ENCODE data around the gene SNAI1.

Gene SNAI1

DNA sequence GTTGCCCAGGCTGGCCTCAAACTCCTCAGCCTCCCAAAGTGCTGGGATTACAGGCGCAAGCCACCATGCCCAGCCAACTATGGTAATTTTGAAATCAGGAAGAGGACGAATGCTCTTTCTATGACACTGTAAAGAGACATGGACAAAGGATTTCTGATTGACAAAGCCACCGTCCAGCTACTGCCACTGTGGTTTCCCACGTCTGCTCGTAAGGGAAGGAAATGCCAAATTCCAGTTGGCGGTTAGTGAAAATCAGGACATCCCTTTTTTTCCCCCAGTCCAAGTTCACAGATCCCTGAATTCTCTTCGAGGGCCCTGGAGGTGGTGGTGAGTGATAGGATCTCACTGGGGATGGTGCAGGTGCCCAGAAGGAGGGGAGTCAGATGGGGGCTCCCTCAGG is 31.2 kb downstream of the SNAI1 start:
- DNase-seq (ENCODE audit: low spot score), result no peak

DNA sequence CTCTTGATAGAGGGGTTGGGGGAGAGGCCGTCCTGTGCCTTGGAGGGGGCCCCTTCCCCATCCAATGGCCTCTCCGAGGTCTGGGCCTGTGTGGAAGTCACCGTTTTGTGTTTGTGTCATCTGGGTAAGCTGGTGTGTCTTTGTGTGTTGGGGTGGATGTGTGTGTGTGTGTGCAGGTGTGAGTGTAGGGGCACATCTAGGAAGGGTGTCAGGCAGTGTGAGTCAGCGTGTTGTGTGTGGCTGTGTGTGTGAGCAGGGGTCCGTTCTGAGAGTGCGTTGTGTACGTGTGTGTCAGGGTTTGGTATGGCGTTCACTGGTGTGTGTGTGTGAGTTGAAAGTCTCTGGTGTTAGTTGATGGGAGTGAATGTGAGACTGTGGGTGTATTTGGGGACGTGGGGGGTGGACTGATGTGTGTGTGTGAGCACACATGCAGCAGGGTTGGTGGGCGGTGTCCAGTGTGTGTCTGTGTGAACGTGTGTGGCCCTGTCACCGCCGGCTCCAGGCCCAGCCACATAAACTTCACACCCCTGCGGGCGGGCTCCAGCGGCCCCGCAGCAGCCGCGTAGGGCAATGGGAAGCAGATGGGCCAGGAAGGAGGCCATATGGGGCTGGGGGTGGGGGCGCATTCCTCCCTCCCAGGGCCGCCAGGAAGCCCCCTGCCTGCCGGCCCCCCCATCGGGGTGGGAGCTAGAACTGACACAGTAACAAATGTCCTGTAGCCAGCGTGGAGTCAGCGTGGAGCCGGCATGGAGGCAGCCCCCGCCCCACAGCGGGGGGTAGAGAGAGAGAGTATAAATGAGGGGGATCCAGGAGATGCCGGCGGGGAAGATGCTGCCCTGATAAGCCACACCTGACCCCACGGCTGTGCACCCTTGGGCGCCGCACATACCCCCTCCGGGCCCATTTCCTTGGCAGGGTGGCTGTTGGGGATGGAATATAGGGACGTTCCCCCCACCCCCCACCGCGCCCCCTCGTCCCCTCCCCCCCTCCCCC is 32.1 kb downstream of the SNAI1 start:
- no peak for DNase-seq (ENCODE audit: low spot score)

GRCh38 chr20:50015636-50015992 is 32.8 kb downstream of the SNAI1 start:
- no peak for DNase-seq (ENCODE audit: low spot score)

DNA sequence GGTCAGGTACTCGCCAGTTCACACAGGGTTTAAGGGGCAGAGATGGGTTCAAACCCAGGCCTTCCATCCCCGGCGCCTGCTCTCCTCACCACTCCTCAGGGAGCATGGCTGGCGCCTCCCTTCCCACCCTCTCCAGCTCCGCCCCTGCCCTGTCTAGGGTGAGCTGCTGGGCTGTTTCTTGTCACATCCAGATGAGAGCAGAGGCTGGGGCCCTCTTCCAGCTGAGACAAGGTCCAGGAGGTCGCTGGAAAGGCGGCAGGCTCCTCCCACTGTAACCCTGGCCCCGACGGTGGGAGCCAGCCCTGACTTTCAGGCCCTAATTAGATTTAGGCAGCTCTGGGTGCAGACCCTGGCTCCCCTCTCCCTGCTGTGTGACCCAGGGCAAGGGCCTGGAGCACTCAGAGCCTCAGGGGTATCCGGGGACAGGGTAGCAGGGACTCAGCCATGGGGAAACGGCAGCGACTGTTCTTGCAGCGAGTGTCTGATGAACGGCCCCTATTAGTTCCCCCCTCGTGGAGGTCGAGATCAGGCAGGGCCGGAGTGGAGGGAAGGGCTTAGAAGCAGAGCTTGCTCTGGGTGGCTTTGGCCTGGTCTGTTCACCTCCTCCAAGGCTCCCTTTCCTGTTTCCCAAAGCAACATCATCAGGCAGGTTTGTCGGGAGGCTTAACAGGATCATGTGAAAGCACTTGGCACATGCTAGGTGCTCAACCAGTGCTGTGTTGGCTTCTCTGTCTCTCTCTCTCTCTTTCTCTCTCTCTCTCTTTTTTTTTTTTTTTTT is 33.4 kb downstream of the SNAI1 start:
- DNase-seq (ENCODE audit: low spot score), result peak; percentile 68

GRCh38 chr20:50017160-50017559 is 34.4 kb downstream of the SNAI1 start:
- DNase-seq (ENCODE audit: low spot score), result no peak

DNA sequence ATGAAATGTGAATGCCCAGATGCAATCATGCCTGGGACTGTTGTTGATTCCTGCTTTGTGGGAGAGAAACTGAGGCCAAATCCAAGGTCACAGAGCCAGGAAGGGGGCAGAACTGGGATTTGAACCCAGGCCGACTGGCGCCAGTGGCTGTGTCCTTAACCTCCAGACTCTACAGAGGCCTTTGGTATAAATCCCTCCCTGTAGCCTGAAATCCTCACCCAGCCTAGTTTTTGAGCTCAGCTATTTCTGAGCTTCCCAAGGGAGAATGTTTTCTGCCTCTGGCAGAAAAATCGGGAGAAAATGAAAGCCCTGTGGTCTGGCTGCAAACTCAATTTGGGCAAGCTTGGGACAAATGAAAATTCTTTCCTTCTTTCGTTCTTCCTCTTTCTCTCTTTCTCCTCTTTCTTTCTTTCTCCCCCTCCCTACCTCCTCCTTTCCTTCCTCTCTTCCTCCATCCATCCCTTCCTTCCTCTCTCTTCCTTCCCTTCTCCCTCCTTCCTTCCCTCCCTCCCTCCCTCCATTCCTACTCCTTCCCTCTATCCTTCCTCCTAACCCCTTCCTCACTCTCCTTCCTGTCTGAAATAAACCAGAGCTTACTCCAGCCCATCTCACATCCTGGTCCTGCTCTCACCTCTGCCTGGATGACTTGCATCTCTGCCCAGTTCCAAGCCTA is 34.9 kb downstream of the SNAI1 start:
- DNase-seq (ENCODE audit: low spot score), result no peak

DNA sequence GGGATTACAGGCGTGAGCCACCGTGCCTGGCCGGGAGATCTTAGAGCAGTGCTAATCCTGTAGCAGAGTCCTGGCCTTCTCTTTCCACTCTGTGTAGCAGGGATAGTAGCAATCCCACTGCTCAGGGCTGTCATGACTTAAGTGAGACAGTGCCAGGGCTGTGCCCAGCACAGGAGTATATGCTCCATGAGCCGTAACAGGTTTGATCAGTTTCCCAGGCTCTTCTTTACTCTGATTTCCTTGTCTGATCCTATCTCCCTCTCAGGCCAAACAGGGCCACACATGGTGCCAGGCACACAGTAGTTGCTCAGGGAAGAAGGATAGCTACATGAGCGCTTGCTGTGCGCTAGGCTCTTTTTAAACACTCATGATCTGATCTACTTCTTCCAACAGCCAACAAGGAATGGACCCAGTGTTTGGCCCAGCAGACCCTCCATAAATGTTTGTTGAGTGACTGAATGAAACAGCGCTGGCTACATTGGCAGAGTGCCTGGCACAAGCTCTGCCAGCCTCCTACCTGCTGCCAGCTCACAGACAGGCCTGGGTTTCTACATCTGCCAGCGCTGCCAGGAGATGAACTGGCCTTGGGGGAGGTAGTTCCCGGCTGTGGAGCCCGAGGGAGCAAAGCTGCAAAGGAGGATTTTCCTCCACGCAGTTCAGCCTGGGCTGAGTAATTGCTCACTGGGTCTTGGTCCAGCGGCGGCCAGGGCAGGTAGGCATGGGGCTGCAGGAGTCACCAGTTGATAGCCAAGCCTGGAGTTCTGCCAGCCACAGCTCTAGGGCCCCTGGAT is 36.9 kb downstream of the SNAI1 start:
- DNase-seq (ENCODE audit: low spot score), result no peak

DNA sequence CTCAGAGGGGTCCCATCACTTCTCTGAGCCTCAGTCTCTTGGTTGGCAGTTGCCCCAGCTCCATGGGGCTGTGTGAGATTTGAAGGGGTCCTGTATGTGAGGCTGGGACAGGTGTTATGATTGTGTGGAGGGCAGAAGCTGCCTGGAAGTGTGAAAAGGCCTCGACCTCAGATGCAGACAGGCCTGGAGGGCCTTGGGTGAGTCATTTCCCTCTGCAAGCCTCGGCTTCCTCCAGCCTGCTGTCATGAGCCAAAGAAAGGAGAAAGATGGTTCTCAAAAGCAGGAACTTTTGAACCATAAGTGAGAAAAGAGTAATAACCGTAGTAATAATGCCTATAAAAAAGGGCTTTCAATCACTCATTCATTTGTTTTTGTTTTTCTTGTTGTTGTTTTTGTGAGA is 37.5 kb downstream of the SNAI1 start:
- DNase-seq (ENCODE audit: low spot score), result no peak

- no peak for DNase-seq (ENCODE audit: low spot score)
Measured at GRCh38 chr20:50022676-50023075, 39.9 kb downstream of the SNAI1 start.

DNA sequence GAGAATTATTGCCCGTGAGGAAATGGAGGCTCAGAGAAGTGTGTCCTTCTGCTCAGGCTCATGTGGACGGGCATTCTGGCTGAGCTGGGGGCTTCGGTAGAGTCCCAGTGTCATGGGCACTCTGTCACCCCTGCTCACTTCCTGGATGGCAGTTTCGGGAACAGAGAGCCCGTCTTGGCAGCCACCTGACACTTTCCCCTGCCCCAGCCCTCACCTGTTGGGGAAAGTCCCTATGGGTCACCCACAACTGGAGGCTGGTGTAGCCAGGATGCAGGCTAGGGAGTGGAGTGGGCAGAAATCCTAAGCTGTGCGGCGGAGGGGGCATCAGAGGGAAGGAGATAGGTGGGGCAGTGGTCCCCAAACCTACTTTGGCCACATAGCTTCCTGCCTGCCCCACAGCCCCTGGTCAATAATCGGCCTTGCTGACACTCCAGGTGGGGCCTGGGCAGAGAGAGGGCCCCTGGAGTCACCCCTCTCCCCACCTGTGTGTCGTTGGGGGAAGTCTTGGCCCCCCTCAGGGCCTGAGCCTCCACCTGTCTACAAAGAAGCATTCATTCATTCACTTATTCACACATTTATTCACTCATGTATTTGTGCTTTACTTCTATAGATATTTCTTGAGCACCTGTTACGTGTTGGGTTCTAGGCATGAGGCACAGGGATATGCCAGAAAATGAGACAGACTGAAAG is 40.5 kb downstream of the SNAI1 start:
- no peak for DNase-seq (ENCODE audit: low spot score)

DNA sequence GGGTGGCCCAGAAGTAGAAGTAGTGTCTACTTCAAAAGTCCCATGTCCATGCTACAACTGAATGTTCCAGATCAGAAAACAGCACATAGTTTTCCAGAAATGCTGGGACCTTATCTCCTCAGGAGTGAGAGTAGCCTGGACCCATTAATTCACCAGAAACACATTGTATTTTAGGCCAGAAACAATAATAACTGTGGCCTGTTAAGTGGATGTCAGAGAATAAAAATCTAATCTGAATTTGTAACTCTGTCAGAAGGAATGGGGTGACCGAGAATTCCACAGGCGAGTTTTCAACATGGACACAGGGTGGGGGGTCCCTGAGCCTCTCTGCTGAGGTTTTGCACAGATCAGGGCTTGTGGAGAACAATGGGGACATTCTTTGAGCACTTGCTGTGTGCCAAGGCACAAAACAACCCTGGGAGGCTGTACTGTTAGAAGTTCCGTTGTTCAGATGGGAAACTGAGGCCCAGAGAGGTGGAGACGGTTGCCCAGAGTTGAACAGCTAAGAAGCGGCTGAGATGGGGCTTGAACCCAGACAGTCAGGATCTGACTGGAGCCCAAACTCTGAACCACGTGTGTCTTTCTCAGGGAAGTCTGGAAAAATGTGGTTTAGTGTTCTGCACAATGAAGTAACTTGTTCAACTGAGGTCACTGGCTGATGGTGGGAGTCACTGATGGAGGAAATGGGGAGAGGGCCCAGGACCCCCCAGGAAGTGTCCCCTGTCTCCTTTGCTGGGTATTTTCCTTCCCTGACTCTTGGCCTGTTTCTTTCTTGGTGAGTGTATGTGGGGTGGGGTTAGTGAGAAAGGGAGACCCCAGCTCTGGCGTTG is 44.2 kb downstream of the SNAI1 start:
- DNase-seq (ENCODE audit: low spot score), result no peak

- no peak for DNase-seq (ENCODE audit: low spot score)
Measured at GRCh38 chr20:50027611-50028105, 44.9 kb downstream of the SNAI1 start.

- no peak for DNase-seq (ENCODE audit: low spot score)
Measured at GRCh38 chr20:50029083-50029696, 46.4 kb downstream of the SNAI1 start.

DNA sequence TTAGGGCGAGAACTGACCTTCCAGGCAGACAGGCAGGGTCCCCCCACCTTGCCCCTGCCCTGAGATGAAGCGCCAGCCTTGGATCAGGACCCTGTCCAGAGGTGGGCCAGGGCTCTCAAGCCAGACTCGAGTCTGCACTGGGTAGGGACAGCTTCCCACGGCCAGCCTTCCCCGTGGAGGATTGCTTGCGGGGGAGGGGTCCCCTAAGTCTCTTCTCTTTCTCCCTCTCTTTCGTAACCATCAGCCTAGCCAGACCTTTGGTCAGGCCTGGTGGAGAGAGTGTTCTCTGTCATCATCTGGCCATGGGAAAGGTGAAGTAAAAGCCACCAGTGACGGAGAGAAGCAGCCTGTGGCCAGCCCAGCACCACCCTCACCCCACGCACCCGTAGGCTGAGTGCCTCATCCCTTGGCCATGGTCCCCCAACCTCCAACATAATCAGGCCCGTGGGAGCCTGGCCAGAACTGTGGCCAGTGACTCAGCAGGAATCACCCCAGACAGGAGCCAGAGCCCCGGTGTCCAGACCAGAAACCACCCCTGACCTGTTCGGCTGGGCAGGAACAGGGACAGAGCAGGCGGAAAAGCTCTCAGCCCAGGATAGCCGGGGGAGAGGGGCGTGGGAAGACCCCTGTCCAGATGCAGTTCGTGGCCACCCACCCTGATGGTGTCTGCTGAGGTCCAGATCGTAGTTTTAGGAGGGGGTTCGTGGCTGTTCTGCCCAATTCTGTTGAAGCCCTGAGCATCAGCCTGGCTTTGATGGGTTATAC is 47.1 kb downstream of the SNAI1 start:
- peak; percentile 46 for DNase-seq (ENCODE audit: low spot score)

GRCh38 chr20:50032955-50033666 is 50.3 kb downstream of the SNAI1 start:
- no peak for DNase-seq (ENCODE audit: low spot score)

- no peak for DNase-seq (ENCODE audit: low spot score)
Measured at GRCh38 chr20:50034567-50035180, 51.9 kb downstream of the SNAI1 start.

DNA sequence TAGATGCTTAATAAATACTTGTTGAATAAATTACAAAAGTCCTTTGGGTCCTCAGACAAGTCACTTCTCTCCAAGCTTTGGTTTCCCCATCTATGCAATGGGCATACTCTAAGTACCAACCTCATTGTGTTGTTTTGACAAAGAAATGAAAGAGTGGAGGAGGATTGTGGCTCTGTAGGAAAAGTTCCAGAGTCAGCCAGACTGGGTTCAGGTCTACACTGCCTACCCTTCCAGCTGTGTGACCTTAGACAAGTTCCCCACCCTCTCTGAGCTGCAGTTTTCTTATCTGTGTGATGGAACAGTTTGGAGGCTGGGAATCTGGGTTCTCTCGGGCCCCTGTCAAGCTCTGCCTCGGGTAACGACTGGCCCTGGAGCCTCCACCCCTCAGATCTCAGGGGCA is 53.9 kb downstream of the SNAI1 start:
- no peak for DNase-seq (ENCODE audit: low spot score)

GRCh38 chr20:50037123-50037522 is 54.3 kb downstream of the SNAI1 start:
- DNase-seq (ENCODE audit: low spot score), result peak; percentile 43
